ENCODE results near the gene DHRS3.

DNA sequence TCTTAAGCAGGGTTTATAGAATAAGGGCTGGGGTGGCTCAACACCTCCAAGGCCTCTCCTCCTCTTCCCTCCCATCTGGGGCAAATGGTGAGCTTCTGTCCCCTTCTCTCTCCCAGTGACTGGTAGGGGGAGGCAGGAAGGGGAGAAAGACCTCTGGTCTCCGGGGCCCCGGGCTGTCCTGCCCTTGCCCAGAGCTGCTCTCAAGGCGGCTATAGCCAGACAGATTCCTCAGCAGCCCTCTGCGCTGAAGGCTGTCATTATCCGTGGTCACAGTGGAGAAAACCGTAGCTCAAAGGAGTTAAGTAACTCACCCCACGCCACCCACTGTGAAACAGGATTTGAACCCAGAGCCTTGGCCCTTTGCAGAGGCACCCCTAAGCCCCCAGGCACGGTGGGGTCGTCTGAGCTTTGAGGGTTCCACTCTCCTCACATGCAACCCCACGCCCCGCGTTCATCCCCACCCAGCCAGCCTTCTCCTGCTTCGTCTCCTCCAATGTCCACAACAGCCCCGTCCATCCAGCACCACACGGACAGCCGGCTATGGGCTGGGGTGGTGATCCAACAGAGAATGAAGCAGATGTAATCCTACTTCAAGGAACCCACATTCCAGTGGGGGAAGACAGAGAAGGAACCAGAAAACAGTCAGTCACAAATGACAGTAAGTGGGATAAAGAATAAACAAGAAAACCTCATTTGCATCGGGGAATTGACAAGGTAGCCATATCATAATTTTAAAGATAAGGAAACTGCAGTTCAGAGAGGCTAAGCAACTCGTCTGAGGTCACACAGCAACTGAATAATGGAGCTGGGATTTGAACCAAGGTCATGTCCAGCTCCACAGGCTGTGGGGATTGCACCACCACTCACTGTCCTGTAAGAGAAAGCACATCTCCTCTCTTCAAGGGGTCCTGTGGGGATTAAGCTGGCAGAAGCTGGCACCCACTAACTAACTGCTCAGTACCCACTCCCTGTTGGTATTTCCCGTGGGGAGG lies 31.8 kb downstream of the DHRS3 start:
- TF ChIP-seq, protein P1, sequence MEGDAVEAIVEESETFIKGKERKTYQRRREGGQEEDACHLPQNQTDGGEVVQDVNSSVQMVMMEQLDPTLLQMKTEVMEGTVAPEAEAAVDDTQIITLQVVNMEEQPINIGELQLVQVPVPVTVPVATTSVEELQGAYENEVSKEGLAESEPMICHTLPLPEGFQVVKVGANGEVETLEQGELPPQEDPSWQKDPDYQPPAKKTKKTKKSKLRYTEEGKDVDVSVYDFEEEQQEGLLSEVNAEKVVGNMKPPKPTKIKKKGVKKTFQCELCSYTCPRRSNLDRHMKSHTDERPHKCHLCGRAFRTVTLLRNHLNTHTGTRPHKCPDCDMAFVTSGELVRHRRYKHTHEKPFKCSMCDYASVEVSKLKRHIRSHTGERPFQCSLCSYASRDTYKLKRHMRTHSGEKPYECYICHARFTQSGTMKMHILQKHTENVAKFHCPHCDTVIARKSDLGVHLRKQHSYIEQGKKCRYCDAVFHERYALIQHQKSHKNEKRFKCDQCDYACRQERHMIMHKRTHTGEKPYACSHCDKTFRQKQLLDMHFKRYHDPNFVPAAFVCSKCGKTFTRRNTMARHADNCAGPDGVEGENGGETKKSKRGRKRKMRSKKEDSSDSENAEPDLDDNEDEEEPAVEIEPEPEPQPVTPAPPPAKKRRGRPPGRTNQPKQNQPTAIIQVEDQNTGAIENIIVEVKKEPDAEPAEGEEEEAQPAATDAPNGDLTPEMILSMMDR (conservative IDR thresholded peaks at IDR 0.05): no peak
- no peak for TF ChIP-seq EZH2 (IDR thresholded peaks at IDR 0.05; ENCODE audit: low read depth)

Measured in PC-9 (cell line).